Activated CD8-positive, alpha-beta memory T cell treated with anti-CD3 and anti-CD28 coated beads, Interleukin-2, amount 50 U/mL, for 24 hours (primary cell): Measurements from ENCODE around the gene SLC25A51.

ENCODE experiments used
- DNase-seq: peaks from one replicate; pipeline ENCODE4 v3.0.0-alpha.2; 2020; ENCODE audit errors: extremely low read depth

SLC25A51 gene

GRCh38 chr9:37903647-37904444 lies at the start of gene SLC25A51:
Gene SLC25A51, minus strand, starts transcription at chr9:37904127. Its CDS starts 15,577 bp downstream, at chr9:37888550.
- peak; percentile 92 for DNase-seq

- no peak for DNase-seq
These were observed 49.4 kb upstream of the SLC25A51 start for GRCh38 chr9:37953206-37953774.

GRCh38 chr9:37952731-37953130 lies 48.8 kb upstream of the SLC25A51 start:
- no peak for DNase-seq

GRCh38 chr9:37951671-37952449 lies 47.9 kb upstream of the SLC25A51 start:
- DNase-seq: no peak

- DNase-seq: no peak
These were observed 46.6 kb upstream of the SLC25A51 start for GRCh38 chr9:37950561-37950960.

- DNase-seq: no peak
These were observed 45.6 kb upstream of the SLC25A51 start for GRCh38 chr9:37949576-37949975.

- no peak for DNase-seq
These were observed 44.6 kb upstream of the SLC25A51 start for GRCh38 chr9:37948417-37948980.

- DNase-seq: no peak
These were observed 44.0 kb upstream of the SLC25A51 start for GRCh38 chr9:37947977-37948376.

- no peak for DNase-seq
These were observed 43.5 kb upstream of the SLC25A51 start for GRCh38 chr9:37947471-37947870.

- DNase-seq: no peak
These were observed 43.0 kb upstream of the SLC25A51 start for GRCh38 chr9:37946971-37947370.

- DNase-seq: no peak
These were observed 42.1 kb upstream of the SLC25A51 start for GRCh38 chr9:37946041-37946440.

- no peak for DNase-seq
These were observed 40.9 kb upstream of the SLC25A51 start for GRCh38 chr9:37944671-37945481.

GRCh38 chr9:37944266-37944650 lies 40.3 kb upstream of the SLC25A51 start:
- no peak for DNase-seq

GRCh38 chr9:37943345-37944265 lies 39.7 kb upstream of the SLC25A51 start:
- DNase-seq: no peak

- no peak for DNase-seq
These were observed 38.9 kb upstream of the SLC25A51 start for GRCh38 chr9:37942621-37943344.

GRCh38 chr9:37941253-37941652 lies 37.3 kb upstream of the SLC25A51 start:
- no peak for DNase-seq

- DNase-seq: no peak
These were observed 35.7 kb upstream of the SLC25A51 start for GRCh38 chr9:37939575-37940095.

GRCh38 chr9:37938121-37938891 lies 34.4 kb upstream of the SLC25A51 start:
- no peak for DNase-seq

GRCh38 chr9:37937366-37937765 lies 33.4 kb upstream of the SLC25A51 start:
- DNase-seq: no peak
